ENCODE data around the gene WDR33. TPM values are rescaled to one million over a fixed set of nuclear protein-coding genes. Genes with fewer than 3 reads are reported as not detected.

Gene WDR33
- total RNA-seq, 2 experiments from 2014 or later = 70.7 to 96.6 TPM

Small RNA genes lying within 50 kb of the gene (small RNA-seq; reads per million reads assigned to genes)
- gene RF00017 (not detected), gene RF00019 (not detected), gene RNU6-395P (not detected), gene RNY4P7 (0.47 reads per million)

Other genes with a start within 250 kb of the WDR33 start
- gene GPR17, start 165.0 kb downstream of the WDR33 start, total RNA-seq (2014; rRNA removed; shearing (Covaris generic)) = 0.22 TPM in 1 of 2 replicates, not detected in the other
- gene GPR17, start 165.0 kb downstream of the WDR33 start, total RNA-seq (2022) = not detected in 2 replicates
- gene LIMS2, start 135.6 kb downstream of the WDR33 start, total RNA-seq (2014; rRNA removed; shearing (Covaris generic)) = 0.44 and 1.6 TPM in 2 replicates
- 24.4 and 24.9 TPM in 2 replicates for gene LIMS2, start 135.6 kb downstream of the WDR33 start, total RNA-seq (2022)
- gene SFT2D3, start 109.7 kb downstream of the WDR33 start, total RNA-seq (2014; rRNA removed; shearing (Covaris generic)) = 11.0 and 14.3 TPM in 2 replicates
- 7.6 and 9.4 TPM in 2 replicates for gene SFT2D3, start 109.7 kb downstream of the WDR33 start, total RNA-seq (2022)
- gene POLR2D, start 47.0 kb upstream of the WDR33 start, total RNA-seq (2014; rRNA removed; shearing (Covaris generic)) = 42.9 and 48.4 TPM in 2 replicates
- 97.3 and 101 TPM in 2 replicates for gene POLR2D, start 47.0 kb upstream of the WDR33 start, total RNA-seq (2022)
- 8.5 and 9.8 TPM in 2 replicates for gene AMMECR1L, start 74.8 kb upstream of the WDR33 start, total RNA-seq (2014; rRNA removed; shearing (Covaris generic))
- 16.7 and 17.1 TPM in 2 replicates for gene AMMECR1L, start 74.8 kb upstream of the WDR33 start, total RNA-seq (2022)
- 6.7 and 9.6 TPM in 2 replicates for gene SAP130, start 216.9 kb upstream of the WDR33 start, total RNA-seq (2014; rRNA removed; shearing (Covaris generic))
- 31.8 and 37.3 TPM in 2 replicates for gene SAP130, start 216.9 kb upstream of the WDR33 start, total RNA-seq (2022)

Data from OCI-LY7 (cell line).